ENCODE measurements around the gene PGGHG.
A peak's percentile ranks its signal among the peaks of the same experiment; 100 is the strongest.

The PGGHG gene

GRCh38 chr11:269146-269890 lies 19.6 kb upstream of the PGGHG start:
- DNase-seq, result no peak

- no peak for DNase-seq
Observed at GRCh38 chr11:270451-271318, 18.2 kb upstream of the PGGHG start.

GRCh38 chr11:271319-271715 lies 17.6 kb upstream of the PGGHG start:
- no peak for DNase-seq

GRCh38 chr11:272195-272930 lies 16.6 kb upstream of the PGGHG start:
- no peak for DNase-seq

- DNase-seq, result no peak
Observed at GRCh38 chr11:272931-273198, 16.1 kb upstream of the PGGHG start.

- no peak for DNase-seq
Observed at GRCh38 chr11:276219-276618, 12.7 kb upstream of the PGGHG start.

- DNase-seq, result peak; percentile 7
Observed at GRCh38 chr11:278001-278951, 10.7 kb upstream of the PGGHG start, which contains the start of gene NLRP6. Gene NLRP6 (plus strand): TSS chr11:278407. CDS start chr11:278570, 163 bp downstream.

- DNase-seq, result peak; percentile 47
Observed at GRCh38 chr11:279040-279965, 9.6 kb upstream of the PGGHG start.

- DNase-seq, result peak; percentile 77
Observed at GRCh38 chr11:279966-280705, 8.8 kb upstream of the PGGHG start.

- DNase-seq, result peak; percentile 62
Observed at GRCh38 chr11:280706-281485, 8.0 kb upstream of the PGGHG start.

- no peak for DNase-seq
Observed at GRCh38 chr11:281486-282161, 7.3 kb upstream of the PGGHG start.

- peak; percentile 1 for DNase-seq
Observed at GRCh38 chr11:282171-282570, 6.8 kb upstream of the PGGHG start.

GRCh38 chr11:282630-283360 lies 6.1 kb upstream of the PGGHG start:
- peak; percentile 12 for DNase-seq

- peak; percentile 2 for DNase-seq
Observed at GRCh38 chr11:283405-284104, 5.4 kb upstream of the PGGHG start.

GRCh38 chr11:284105-285020 lies 4.6 kb upstream of the PGGHG start:
- DNase-seq, result peak; percentile 42

Measured in right kidney (tissue), 1 donor.